ENCODE data around the gene AP5Z1.

DNA sequence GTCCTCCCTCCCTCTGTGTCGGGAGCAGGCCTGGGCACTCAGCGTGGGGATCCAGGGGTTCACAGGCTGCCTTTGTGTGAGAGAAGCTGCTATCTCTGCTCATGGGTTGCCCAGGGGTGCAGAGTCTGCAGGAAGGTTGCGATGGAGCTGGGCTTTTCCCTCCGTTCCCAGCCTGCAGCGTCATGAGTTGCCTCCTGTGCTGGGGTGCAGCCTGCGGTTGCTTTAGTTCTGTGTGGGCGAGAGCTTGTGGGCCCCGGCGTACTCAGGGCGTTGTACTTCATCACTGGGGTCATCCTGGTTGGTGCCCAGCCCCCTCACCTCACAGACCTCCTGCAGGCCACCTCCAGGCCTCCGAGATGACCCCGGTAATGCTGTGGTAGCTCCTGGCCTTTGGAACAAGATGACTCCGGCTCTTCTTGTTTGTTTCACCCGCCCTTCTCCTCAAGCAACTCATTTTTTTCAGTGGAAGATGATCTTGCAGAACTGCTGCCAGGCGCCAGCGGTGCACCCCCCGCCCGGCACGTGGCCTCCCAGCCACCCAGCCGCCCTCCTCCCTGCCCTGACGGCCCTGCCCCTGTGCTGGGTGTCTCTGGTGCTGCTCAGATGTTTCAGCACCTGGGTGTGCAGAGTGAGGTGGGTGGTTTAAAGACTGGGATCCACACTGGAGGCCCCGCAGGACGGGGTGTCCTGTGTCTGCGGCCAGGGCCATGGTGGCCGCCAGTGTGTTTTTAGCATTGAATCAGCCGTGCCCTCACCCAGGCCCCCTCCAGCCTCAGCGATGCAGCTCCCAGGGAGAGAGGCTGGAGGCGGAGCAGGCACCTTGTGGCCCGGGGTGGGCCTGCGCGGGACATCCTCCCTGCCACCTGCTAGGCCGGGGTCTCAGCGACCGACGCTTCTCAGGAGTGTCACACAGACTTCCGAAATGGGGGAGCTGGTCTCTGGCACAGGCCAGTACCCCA is 7.2 kb downstream of the AP5Z1 start:
- TF ChIP-seq, protein P1, sequence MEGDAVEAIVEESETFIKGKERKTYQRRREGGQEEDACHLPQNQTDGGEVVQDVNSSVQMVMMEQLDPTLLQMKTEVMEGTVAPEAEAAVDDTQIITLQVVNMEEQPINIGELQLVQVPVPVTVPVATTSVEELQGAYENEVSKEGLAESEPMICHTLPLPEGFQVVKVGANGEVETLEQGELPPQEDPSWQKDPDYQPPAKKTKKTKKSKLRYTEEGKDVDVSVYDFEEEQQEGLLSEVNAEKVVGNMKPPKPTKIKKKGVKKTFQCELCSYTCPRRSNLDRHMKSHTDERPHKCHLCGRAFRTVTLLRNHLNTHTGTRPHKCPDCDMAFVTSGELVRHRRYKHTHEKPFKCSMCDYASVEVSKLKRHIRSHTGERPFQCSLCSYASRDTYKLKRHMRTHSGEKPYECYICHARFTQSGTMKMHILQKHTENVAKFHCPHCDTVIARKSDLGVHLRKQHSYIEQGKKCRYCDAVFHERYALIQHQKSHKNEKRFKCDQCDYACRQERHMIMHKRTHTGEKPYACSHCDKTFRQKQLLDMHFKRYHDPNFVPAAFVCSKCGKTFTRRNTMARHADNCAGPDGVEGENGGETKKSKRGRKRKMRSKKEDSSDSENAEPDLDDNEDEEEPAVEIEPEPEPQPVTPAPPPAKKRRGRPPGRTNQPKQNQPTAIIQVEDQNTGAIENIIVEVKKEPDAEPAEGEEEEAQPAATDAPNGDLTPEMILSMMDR (IDR thresholded peaks at IDR 0.05), result no peak
- TF ChIP-seq POLR2A (IDR thresholded peaks at IDR 0.05), result no peak
